Measurements from ENCODE around the gene CLSTN2.

Gene CLSTN2

DNA sequence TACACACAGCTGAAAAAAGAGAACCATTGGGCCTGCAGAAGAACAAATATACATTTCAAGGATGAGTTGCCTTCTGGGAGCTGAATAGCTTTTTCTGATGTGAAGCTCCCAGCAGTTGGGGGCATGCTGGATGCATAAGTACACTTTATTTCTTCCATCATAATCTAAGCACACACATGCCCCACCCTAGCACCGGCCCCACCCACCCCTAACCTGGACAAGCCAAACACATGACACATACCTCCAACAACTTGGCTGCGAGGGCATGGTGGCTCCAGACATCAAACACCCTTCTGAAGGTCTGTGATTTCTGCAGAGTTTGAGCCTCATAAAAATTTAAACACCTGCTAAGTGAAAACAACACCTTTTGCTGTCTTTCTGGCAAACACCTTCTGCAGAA lies 435.7 kb downstream of the CLSTN2 start:
- no peak overlapping the region for H3K4me3 ChIP-seq (ENCODE audit: low read depth, low read length)
- no peaks in the 10 kb centered on the region for H3K36me3 ChIP-seq
- no peak overlapping the region for H3K27ac ChIP-seq
- TF ChIP-seq, protein P1, sequence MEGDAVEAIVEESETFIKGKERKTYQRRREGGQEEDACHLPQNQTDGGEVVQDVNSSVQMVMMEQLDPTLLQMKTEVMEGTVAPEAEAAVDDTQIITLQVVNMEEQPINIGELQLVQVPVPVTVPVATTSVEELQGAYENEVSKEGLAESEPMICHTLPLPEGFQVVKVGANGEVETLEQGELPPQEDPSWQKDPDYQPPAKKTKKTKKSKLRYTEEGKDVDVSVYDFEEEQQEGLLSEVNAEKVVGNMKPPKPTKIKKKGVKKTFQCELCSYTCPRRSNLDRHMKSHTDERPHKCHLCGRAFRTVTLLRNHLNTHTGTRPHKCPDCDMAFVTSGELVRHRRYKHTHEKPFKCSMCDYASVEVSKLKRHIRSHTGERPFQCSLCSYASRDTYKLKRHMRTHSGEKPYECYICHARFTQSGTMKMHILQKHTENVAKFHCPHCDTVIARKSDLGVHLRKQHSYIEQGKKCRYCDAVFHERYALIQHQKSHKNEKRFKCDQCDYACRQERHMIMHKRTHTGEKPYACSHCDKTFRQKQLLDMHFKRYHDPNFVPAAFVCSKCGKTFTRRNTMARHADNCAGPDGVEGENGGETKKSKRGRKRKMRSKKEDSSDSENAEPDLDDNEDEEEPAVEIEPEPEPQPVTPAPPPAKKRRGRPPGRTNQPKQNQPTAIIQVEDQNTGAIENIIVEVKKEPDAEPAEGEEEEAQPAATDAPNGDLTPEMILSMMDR (IDR thresholded peaks at IDR 0.05; ENCODE audit: low read depth, low read length): no peak
- H3K9me3 ChIP-seq (ENCODE audit: severe bottlenecking): no peaks in the 10 kb centered on the region
- no peak for DNase-seq
- no peaks in the 10 kb centered on the region for H3K27me3 ChIP-seq (ENCODE audit: insufficient read depth, low read depth, severe bottlenecking)

DNA sequence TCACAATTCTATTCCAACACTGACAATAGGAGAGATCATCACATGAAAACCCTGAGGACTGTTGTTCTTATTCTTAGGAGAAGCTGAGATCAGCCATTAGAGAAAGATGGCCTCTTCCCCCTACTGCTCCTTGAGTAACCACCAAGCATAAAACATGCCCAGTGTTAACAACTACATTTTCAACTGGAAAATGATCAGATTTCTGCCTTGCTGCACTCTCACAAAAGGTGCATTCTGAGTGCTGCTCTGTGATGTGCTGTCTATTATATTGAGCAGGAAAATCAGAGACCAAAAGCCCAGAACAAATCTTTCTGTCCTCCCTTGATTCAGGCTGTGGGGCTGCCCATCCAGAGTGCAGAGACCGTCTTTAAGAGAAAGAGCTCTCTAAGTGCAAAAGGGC lies 438.2 kb downstream of the CLSTN2 start:
- Histone ChIP-seq H3K27me3 (ENCODE audit: insufficient read depth, low read depth, severe bottlenecking) (no peaks in the 10 kb centered on the region), H3K27ac (no peak overlapping the region), H3K9me3 (ENCODE audit: severe bottlenecking) (no peaks in the 10 kb centered on the region), H3K36me3 (no peaks in the 10 kb centered on the region), H3K4me3 (ENCODE audit: low read depth, low read length) (no peak overlapping the region)
- TF ChIP-seq, protein P1 (IDR thresholded peaks at IDR 0.05; ENCODE audit: low read depth, low read length): no peak
- DNase-seq: no peak

DNA sequence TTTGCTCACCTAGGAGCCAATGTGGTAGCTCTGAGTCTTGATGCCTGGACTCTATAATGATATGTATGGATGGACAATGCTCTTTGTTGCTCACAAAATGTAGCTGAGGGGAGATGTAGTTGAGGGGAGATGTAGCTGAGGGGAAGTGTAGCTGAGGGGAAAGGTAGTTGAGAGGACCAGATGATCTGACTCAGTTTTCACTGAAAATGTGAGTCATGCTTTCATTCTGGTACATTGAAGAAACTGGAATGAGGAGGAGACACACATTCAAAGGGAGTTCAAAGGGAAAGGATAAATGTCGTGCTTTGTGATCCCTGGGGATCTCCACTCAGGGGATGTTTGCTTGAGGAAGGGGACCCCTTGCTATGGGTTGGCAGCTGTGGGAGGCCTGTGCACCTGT lies 440.0 kb downstream of the CLSTN2 start:
- no peak overlapping the region for H3K4me3 ChIP-seq (ENCODE audit: low read depth, low read length)
- DNase-seq: no peak
- H3K36me3 ChIP-seq: no peaks in the 10 kb centered on the region
- H3K9me3 ChIP-seq (ENCODE audit: severe bottlenecking): no peaks in the 10 kb centered on the region
- TF ChIP-seq, protein P1 (IDR thresholded peaks at IDR 0.05; ENCODE audit: low read depth, low read length): no peak
- H3K27ac ChIP-seq: no peak overlapping the region
- H3K27me3 ChIP-seq (ENCODE audit: insufficient read depth, low read depth, severe bottlenecking): no peaks in the 10 kb centered on the region

DNA sequence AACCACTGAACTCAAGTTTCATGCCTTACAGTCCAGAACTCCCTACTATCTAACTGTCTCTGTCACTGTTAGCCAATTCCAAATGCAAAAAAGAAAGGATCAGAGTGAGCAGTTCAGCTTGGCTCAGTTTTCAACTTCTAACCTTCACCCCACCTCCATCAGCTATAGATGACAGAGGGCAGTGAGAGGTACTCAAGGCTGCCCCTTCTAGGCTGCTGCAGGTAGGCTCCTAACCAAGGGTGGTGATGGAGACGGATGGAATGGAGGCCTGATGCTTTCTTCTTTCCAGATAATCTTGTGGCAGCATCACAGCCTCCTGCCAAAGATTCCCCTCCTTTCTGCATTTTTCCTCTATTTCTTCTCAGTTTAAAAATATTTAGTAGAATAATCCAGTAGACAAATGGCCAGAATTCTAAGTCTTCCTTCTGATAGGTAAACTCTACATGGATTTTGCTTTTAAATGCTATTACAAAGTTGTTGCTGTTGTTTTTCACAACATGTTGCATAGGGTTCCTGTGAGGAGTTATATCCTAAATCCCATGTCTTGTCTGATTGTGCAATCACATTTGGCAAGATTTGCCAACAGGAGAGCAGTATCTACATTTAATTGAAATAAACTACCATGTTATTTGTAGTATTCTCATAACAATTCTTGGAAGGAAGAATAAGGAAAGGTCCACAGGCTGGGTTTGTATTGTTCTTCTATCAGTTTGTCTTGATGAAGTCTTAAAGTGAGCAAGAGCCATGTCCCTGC lies 441.3 kb downstream of the CLSTN2 start:
- no peak for DNase-seq
- H3K9me3 ChIP-seq (ENCODE audit: severe bottlenecking): no peaks in the 10 kb centered on the region

DNA sequence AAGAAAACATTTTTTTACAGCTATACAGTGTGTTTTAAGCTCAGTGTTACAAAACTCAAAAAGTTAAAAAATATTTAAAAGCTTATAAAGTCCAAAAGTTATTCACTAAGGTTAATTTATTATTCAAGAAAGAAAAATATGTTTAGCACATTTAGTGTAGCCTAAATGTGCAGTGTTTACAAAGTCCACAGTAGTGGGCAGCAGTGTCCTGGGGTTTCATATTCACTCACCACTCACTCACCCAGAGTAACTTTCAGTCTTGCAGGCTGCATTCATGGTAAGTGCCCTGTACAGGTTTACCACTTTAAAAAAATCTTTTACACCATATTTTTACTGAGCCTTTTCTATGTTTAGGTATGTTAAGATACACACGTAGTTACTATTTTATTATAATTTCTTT lies 442.7 kb downstream of the CLSTN2 start:
- no peak for DNase-seq
- TF ChIP-seq, protein P1 (IDR thresholded peaks at IDR 0.05; ENCODE audit: low read depth, low read length): no peak
- no peaks in the 10 kb centered on the region for H3K27me3 ChIP-seq (ENCODE audit: insufficient read depth, low read depth, severe bottlenecking)
- no peak overlapping the region for H3K4me3 ChIP-seq (ENCODE audit: low read depth, low read length)
- H3K27ac ChIP-seq: no peak overlapping the region
- no peaks in the 10 kb centered on the region for H3K9me3 ChIP-seq (ENCODE audit: severe bottlenecking)
- no peaks in the 10 kb centered on the region for H3K36me3 ChIP-seq

More for the DNA sequence above, 441.3 kb downstream of the CLSTN2 start:
- Histone ChIP-seq H3K4me3 (ENCODE audit: low read depth, low read length) (no peak overlapping the region), H3K27ac (no peak overlapping the region), H3K27me3 (ENCODE audit: insufficient read depth, low read depth, severe bottlenecking) (no peaks in the 10 kb centered on the region), H3K36me3 (no peaks in the 10 kb centered on the region)
- TF ChIP-seq, protein P1 (IDR thresholded peaks at IDR 0.05; ENCODE audit: low read depth, low read length): no peak

Data from WERI-Rb-1 (cell line).